B cell (primary cell): Measurements from ENCODE around the gene ITGA7.

Source experiments
- EZH2 ChIP-seq: IDR thresholded peaks from 2 replicates; pipeline ENCODE4 v1.6.1; 2012; ENCODE audit warnings: borderline replicate concordance, low read depth, mild to moderate bottlenecking, moderate library complexity, low read length; ENCODE audit not compliant: insufficient read depth, poor library complexity, severe bottlenecking
- TF ChIP-seq, protein P1 (sequence below): fragments of 200-600 bp; IDR thresholded peaks from one replicate; pipeline ENCODE4 v1.8.0; 2022; ENCODE audit warnings: antibody characterized with exemption, mild to moderate bottlenecking

GRCh38 chr12:55664826-55665225 is 42.9 kb downstream of the ITGA7 start:
- TF ChIP-seq, protein P1, sequence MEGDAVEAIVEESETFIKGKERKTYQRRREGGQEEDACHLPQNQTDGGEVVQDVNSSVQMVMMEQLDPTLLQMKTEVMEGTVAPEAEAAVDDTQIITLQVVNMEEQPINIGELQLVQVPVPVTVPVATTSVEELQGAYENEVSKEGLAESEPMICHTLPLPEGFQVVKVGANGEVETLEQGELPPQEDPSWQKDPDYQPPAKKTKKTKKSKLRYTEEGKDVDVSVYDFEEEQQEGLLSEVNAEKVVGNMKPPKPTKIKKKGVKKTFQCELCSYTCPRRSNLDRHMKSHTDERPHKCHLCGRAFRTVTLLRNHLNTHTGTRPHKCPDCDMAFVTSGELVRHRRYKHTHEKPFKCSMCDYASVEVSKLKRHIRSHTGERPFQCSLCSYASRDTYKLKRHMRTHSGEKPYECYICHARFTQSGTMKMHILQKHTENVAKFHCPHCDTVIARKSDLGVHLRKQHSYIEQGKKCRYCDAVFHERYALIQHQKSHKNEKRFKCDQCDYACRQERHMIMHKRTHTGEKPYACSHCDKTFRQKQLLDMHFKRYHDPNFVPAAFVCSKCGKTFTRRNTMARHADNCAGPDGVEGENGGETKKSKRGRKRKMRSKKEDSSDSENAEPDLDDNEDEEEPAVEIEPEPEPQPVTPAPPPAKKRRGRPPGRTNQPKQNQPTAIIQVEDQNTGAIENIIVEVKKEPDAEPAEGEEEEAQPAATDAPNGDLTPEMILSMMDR: no peak
- TF ChIP-seq EZH2: no peak
